ENCODE data around the gene SEMA6B. TPM values are rescaled to one million over a fixed set of nuclear protein-coding genes. Genes with fewer than 3 reads are reported as not detected.
"Not testable (repeated sequence)": the region's sequence is repeated elsewhere in the genome, so short reads cannot be mapped to it uniquely, and the experiment has no call there.

SEMA6B gene
- polyA plus RNA-seq, 6 donors from 2014 or later, result not detected

DNA sequence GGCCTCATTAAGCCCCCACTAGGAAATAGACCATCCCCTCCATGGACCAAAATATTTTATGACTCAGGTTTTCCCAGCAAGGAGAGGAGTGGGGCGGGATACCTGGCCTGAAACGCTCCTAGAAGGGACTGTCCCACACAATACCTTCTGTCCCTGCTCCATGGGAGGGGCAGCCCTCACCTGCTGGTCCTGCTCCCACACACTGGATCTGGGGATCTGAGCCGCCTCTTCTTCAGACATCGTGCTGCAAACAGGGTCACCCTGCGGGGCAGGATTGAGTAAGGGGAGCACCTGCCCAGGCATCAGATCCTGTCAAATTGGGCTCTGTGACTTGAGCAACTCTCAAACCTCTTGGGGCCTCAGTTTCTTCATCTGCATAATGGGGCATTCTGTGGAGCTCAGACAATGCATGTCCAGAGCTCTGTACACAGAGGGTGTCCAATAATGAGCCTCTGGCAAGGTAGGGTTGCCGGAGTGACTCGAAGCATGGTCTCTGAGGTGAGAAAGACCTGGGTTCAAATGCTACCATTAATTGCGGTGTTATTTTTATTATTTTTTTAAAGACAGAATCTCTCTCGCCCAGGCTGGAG is 25.6 kb downstream of the SEMA6B start:
- Mint-ChIP-seq H3K27ac (peak overlapping the region in 1 of 6 donors; percentile 19), H3K9me3 (peaks cover 0 to 2% (median 0%) of the 10 kb centered on the region in 7 donors), H3K4me3 (no peak overlapping the region), H3K36me3 (no peaks in the 10 kb centered on the region), H3K4me1 (peaks cover 6 to 10% (median 8%) of the 10 kb centered on the region in 3 donors), H3K27me3 (peaks cover 10 to 41% (median 11%) of the 10 kb centered on the region in 3 donors)
- DNase-seq, result no peak
- ATAC-seq (ENCODE audit: low read depth in 2 of 2), result no peak

- DNase-seq (no peak), ATAC-seq (ENCODE audit: low read depth in 2 of 2) (no peak)
- Mint-ChIP-seq H3K4me3 (no peak overlapping the region), H3K27me3 (peaks cover 8 to 36% (median 9%) of the 10 kb centered on the region in 3 donors), H3K9me3 (peaks cover 0 to 2% (median 0%) of the 10 kb centered on the region in 7 donors), H3K36me3 (no peaks in the 10 kb centered on the region), H3K4me1 (peaks cover 6 to 10% (median 8%) of the 10 kb centered on the region in 3 donors), H3K27ac (peak overlapping the region in 1 of 6 donors; percentile 19)
Measured at GRCh38 chr19:4533334-4533733, 26.1 kb downstream of the SEMA6B start.

- peaks cover 0 to 2% (median 0%) of the 10 kb centered on the region in 7 donors for H3K9me3 Mint-ChIP-seq
- H3K36me3 Mint-ChIP-seq, result no peaks in the 10 kb centered on the region
- peak overlapping the region in 1 of 6 donors; percentile 33 for H3K27ac Mint-ChIP-seq
- H3K4me3 Mint-ChIP-seq, result no peak overlapping the region
- DNase-seq (no peak), ATAC-seq (ENCODE audit: low read depth in 2 of 2) (no peak)
- H3K4me1 Mint-ChIP-seq, result peaks cover 6 to 10% (median 8%) of the 10 kb centered on the region in 3 donors
- peaks cover 8 to 29% (median 9%) of the 10 kb centered on the region in 3 donors for H3K27me3 Mint-ChIP-seq
Measured at GRCh38 chr19:4531562-4532165, 27.8 kb downstream of the SEMA6B start.

GRCh38 chr19:4529924-4530522 is 29.5 kb downstream of the SEMA6B start:
- Mint-ChIP-seq H3K27ac (no peak overlapping the region), H3K9me3 (no peaks in the 10 kb centered on the region), H3K36me3 (no peaks in the 10 kb centered on the region), H3K27me3 (peaks cover 0 to 21% (median 5%) of the 10 kb centered on the region in 3 donors), H3K4me1 (peaks cover 0 to 3% (median 0%) of the 10 kb centered on the region in 3 donors), H3K4me3 (peak overlapping the region in 1 of 8 donors; percentile 66)
- DNase-seq (no peak), ATAC-seq (ENCODE audit: low read depth in 2 of 2) (no peak)

GRCh38 chr19:4528843-4529242 is 30.6 kb downstream of the SEMA6B start:
- DNase-seq, result no peak
- no peak overlapping the region for H3K27ac Mint-ChIP-seq

DNA sequence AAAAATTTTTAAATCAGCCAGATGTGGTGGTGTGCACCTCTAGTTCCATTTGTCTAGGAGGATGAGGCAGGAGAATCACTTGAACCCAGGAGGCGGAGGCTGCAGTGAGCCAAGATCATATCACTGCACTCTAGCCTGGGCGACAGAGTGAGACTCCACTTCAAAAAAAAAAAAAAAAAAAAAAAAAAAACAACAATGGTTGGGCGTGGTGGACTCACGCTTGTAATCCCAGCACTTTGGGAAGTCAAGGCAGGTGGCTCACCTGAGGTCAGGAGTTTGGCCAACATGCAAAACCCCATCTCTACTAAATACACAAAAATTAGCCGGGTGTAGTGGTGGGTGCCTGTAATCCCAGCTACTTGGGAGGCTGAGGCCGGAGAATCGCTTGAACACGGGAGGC is 32.1 kb downstream of the SEMA6B start:
- ATAC-seq (ENCODE audit: low read depth in 2 of 2); H3K4me1 Mint-ChIP-seq; H3K36me3 Mint-ChIP-seq; H3K9me3 Mint-ChIP-seq; H3K4me3 Mint-ChIP-seq; DNase-seq; H3K27me3 Mint-ChIP-seq; H3K27ac Mint-ChIP-seq: not testable (repeated sequence)

More at GRCh38 chr19:4528843-4529242, 30.6 kb downstream of the SEMA6B start:
- no peaks in the 10 kb centered on the region for H3K9me3 Mint-ChIP-seq
- H3K36me3 Mint-ChIP-seq, result no peaks in the 10 kb centered on the region
- peaks cover 0 to 14% (median 5%) of the 10 kb centered on the region in 3 donors for H3K27me3 Mint-ChIP-seq
- H3K4me3 Mint-ChIP-seq, result no peak overlapping the region
- no peak for ATAC-seq (ENCODE audit: low read depth in 2 of 2)
- H3K4me1 Mint-ChIP-seq, result peaks cover 0 to 3% (median 0%) of the 10 kb centered on the region in 3 donors

- H3K27ac Mint-ChIP-seq, result peak overlapping the region in 1 of 6 donors; percentile 33
- no peaks in the 10 kb centered on the region for H3K9me3 Mint-ChIP-seq
- H3K27me3 Mint-ChIP-seq, result peaks cover 0 to 4% (median 0%) of the 10 kb centered on the region in 3 donors
- ATAC-seq (ENCODE audit: low read depth in 2 of 2), result no peak
- no peaks in the 10 kb centered on the region for H3K36me3 Mint-ChIP-seq
- H3K4me1 Mint-ChIP-seq, result no peaks in the 10 kb centered on the region
- DNase-seq, result no peak
- no peak overlapping the region for H3K4me3 Mint-ChIP-seq
Measured at GRCh38 chr19:4525563-4526002, 33.9 kb downstream of the SEMA6B start.

- peak overlapping the region in 2 of 6 donors; percentile 33 to 54 for H3K27ac Mint-ChIP-seq
- peak; percentile 72 to 79 for ATAC-seq (ENCODE audit: low read depth in 2 of 2)
- H3K4me3 Mint-ChIP-seq, result no peak overlapping the region
- peak; percentile 43 for DNase-seq
- H3K4me1 Mint-ChIP-seq, result no peaks in the 10 kb centered on the region
- no peaks in the 10 kb centered on the region for H3K36me3 Mint-ChIP-seq
- peaks cover 0 to 2% (median 0%) of the 10 kb centered on the region in 7 donors for H3K9me3 Mint-ChIP-seq
- H3K27me3 Mint-ChIP-seq, result peaks cover 0 to 4% (median 2%) of the 10 kb centered on the region in 3 donors
Measured at GRCh38 chr19:4524808-4525562, 34.5 kb downstream of the SEMA6B start.

GRCh38 chr19:4523306-4524110 is 36.0 kb downstream of the SEMA6B start:
- Mint-ChIP-seq H3K27me3 (peaks cover 4 to 10% (median 5%) of the 10 kb centered on the region in 3 donors), H3K36me3 (no peaks in the 10 kb centered on the region), H3K4me1 (no peaks in the 10 kb centered on the region), H3K9me3 (peaks cover 0 to 4% (median 0%) of the 10 kb centered on the region in 7 donors), H3K4me3 (no peak overlapping the region), H3K27ac (no peak overlapping the region)
- DNase-seq, result no peak
- no peak for ATAC-seq (ENCODE audit: low read depth in 2 of 2)

GRCh38 chr19:4522291-4523002 is 37.0 kb downstream of the SEMA6B start:
- Mint-ChIP-seq H3K9me3 (peaks cover 0 to 4% (median 0%) of the 10 kb centered on the region in 7 donors), H3K4me1 (no peaks in the 10 kb centered on the region), H3K27ac (no peak overlapping the region), H3K4me3 (no peak overlapping the region), H3K27me3 (peaks cover 4 to 11% (median 7%) of the 10 kb centered on the region in 3 donors), H3K36me3 (no peaks in the 10 kb centered on the region)
- DNase-seq, result no peak
- no peak for ATAC-seq (ENCODE audit: low read depth in 2 of 2)

DNA sequence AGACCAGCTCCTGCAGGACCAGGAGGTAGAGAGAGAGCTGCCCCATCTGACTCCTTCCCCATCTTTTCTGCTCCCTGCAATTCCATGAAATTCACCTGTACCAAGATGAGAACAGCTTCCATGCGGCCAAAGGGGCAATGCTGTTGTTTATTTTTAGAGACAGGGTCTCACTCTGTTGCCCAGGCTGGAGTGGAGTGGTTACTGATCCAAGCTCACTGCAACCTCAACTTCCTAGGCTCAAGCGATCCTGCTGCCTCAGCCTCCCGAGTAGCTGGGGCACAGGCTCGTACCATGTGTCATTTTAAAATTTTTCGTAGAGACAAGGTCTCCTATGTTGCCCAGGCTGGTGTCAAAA is 37.6 kb downstream of the SEMA6B start:
- no peak overlapping the region for H3K27ac Mint-ChIP-seq
- H3K4me3 Mint-ChIP-seq, result no peak overlapping the region
- DNase-seq (no peak), ATAC-seq (ENCODE audit: low read depth in 2 of 2) (no peak)
- peaks cover 0 to 4% (median 0%) of the 10 kb centered on the region in 7 donors for H3K9me3 Mint-ChIP-seq
- no peaks in the 10 kb centered on the region for H3K36me3 Mint-ChIP-seq
- H3K27me3 Mint-ChIP-seq, result peaks cover 4 to 11% (median 7%) of the 10 kb centered on the region in 3 donors
- H3K4me1 Mint-ChIP-seq, result no peaks in the 10 kb centered on the region

DNA sequence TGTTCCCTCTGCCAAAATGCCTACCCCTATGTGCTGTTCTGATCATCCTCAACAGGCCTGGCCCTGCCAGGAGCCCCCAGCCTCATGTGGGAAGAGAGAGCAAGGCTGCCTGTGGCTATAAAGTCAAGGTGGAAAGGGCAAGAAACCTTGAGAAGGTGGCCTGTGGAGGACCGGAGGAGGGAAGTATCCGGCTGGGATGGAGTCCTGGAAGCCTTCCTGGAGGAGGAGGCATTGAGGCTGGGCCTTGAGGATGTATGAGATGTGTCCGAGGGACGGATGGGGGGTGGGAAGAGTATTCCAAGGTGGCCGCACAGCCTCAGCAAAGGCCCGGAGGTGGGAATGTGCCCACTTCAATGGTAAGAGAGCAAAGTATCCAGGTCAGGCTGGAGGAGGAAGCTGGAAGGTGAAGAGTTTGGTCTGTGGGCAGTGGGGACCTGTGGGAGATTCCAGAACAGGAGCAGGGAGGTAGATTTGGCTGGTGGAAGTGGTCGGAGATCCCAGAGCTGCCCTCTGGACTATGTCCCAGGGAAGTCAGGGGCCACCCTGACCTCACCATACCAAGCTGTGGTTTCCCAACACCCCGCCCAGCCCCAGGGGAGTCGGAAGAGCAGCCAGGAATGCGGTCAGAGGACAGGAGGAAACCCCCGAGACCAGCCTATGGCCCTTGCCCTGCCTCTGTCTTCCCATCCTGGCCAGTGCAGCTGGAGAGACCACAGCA is 38.2 kb downstream of the SEMA6B start:
- DNase-seq (no peak), ATAC-seq (ENCODE audit: low read depth in 2 of 2) (no peak)
- H3K4me3 Mint-ChIP-seq, result no peak overlapping the region
- peaks cover 0 to 4% (median 0%) of the 10 kb centered on the region in 7 donors for H3K9me3 Mint-ChIP-seq
- H3K27me3 Mint-ChIP-seq, result peaks cover 4 to 11% (median 7%) of the 10 kb centered on the region in 3 donors
- no peaks in the 10 kb centered on the region for H3K36me3 Mint-ChIP-seq
- no peak overlapping the region for H3K27ac Mint-ChIP-seq
- no peaks in the 10 kb centered on the region for H3K4me1 Mint-ChIP-seq

All from naive B cell (primary cell).